NB4 (cell line): ENCODE measurements around the gene ZNF14.

Experiments used
- DNase-seq: peaks from one replicate; pipeline ENCODE4 v3.0.0; 2010; ENCODE audit warnings: low read depth
- H3K4me3 ChIP-seq: one replicate; pipeline ENCODE4 v1.5.1; 2011; ENCODE audit warnings: mild to moderate bottlenecking, low read depth, low read length, moderate library complexity
- CTCF ChIP-seq: IDR thresholded peaks from one replicate; pipeline ENCODE4 v1.5.1; 2012; ENCODE audit warnings: low read depth, low read length
- MAX ChIP-seq: IDR thresholded peaks from 2 replicates; pipeline ENCODE4 v1.6.1; 2011; ENCODE audit warnings: low read depth, low read length
- MYC ChIP-seq: IDR thresholded peaks from 2 replicates; pipeline ENCODE4 v1.6.1; 2011; ENCODE audit warnings: low read depth, low read length
- POLR2A ChIP-seq: IDR thresholded peaks from 2 replicates; pipeline ENCODE4 v1.6.1; 2011; ENCODE audit warnings: mild to moderate bottlenecking; ENCODE audit not compliant: insufficient read length; ENCODE audit errors: extremely low read depth

The ZNF14 gene

DNA sequence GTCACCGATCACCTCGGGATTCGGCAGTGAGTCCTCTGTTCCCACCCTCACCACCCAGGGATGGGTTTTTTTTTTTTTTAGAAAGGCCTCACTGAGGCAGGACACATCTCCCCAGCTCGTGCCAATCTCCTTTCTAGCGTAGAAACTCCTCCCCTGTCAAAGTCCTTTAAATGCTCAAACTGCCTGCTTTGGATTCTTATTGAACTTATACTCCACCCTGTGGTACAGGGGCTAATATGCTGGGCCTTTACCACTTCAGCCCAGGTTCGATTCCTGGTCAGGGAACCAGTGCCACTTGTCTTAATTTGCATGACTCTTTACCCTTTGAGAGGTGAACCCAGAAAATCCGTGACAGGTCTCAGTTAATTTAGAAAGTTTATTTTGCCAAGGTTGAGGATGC is 8.3 kb upstream of the ZNF14 start:
- DNase-seq: no peak
- no peak overlapping the region for H3K4me3 ChIP-seq
- no peak for TF ChIP-seq MAX

DNA sequence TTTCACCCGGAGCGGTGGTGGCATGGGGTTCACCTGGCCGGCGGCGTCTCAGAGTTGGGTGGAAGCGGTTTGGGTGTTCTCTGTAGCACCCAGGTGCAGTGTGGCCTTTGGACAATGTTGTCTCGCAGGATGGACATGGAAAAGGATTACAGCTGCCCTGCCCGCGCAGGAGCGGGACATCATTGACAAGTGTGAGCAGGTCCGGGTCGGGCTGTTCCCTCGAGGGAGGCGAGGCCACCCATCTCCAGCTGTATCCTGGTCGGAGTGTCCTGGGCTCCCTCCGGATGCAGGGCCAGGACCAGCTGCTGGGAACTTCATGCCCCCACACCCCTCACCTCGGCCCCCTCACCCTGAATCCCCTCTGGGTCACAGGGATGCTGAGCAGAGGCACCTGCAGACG is 7.8 kb upstream of the ZNF14 start:
- TF ChIP-seq POLR2A (no peak), CTCF (no peak), MYC (no peak), MAX (no peak)
- DNase-seq: no peak

GRCh38 chr19:19738564-19738963 is 5.7 kb upstream of the ZNF14 start:
- no peak for DNase-seq
- H3K4me3 ChIP-seq: no peak overlapping the region
- no peak for TF ChIP-seq POLR2A
- TF ChIP-seq MAX: no peak
- no peak for TF ChIP-seq CTCF
- TF ChIP-seq MYC: no peak

More for the DNA sequence above, 7.8 kb upstream of the ZNF14 start:
- H3K4me3 ChIP-seq: no peak overlapping the region

DNA sequence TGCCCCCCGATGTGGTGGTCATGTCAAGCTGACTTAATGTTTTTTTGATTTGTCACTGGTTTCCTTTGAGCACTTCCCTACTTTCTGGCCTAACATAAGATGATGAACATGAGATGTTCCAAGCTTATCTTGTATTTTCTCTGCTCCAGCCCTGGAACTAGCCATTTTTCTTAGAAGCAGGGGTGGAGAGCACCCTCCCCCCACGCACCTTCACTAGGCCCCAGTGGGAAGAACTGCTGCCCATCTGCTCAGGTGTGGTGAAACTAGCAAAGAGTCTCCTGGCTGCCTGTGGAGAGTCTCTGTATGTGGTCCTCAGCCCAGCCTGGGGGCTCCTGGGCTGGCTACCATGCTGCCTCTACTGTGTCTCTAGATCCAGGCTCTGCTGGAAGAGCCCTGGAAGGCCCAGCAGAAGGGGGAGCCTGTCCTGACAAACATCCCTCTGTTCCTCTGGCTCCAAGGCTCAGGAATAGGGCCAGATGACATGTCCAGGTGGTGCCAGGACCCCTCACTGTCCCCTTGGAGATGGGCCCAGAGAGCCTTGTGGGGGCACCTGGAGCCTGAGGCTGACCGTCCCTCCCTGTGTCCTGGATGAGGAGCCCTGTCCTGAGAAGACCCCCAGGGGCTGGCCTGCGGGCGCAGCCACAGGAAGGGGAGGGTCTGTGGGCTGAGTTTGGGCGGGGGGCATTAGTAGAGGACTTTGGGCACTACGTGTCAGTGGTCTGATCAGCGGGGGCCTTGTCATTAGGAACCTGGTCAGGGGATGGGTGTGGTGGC is 4.8 kb upstream of the ZNF14 start:
- H3K4me3 ChIP-seq: no peak overlapping the region
- no peak for DNase-seq
- TF ChIP-seq MYC (no peak), CTCF (no peak), MAX (no peak), POLR2A (no peak)

GRCh38 chr19:19721896-19722295 is 11.0 kb downstream of the ZNF14 start:
- H3K4me3 ChIP-seq: no peak overlapping the region
- TF ChIP-seq POLR2A (no peak), CTCF (no peak), MYC (no peak), MAX (no peak)
- DNase-seq: no peak

GRCh38 chr19:19719798-19720197 is 13.1 kb downstream of the ZNF14 start:
- DNase-seq: no peak
- H3K4me3 ChIP-seq: no peak overlapping the region
- TF ChIP-seq CTCF: no peak
- no peak for TF ChIP-seq MYC
- TF ChIP-seq POLR2A: no peak
- no peak for TF ChIP-seq MAX
